Neural cell (in vitro differentiated cells): ENCODE results near the gene NPDC1. TPM values are rescaled to one million over a fixed set of nuclear protein-coding genes. Genes with fewer than 3 reads are reported as not detected.
A peak's percentile ranks its signal among the peaks of the same experiment; 100 is the strongest.

Experiments used
- H2AFZ ChIP-seq: fragments of 200-600, 300-800 bp; sonication (generic), shearing (Covaris generic); 2 replicates; pipeline ENCODE4 v1.6.0; 2014; ENCODE audit warnings: low read depth, mild to moderate bottlenecking, antibody characterized with exemption, low read length, moderate library complexity
- H3F3A ChIP-seq: fragments of 200-600 bp; shearing (Covaris generic); 2 replicates; pipeline ENCODE4 v1.6.1; 2016; ENCODE audit warnings: mild to moderate bottlenecking, moderate library complexity, mixed read lengths, antibody characterized with exemption, low read length; ENCODE audit not compliant: insufficient read depth, poor library complexity, severe bottlenecking
- H3K27ac ChIP-seq: fragments of 200-600, 300-800 bp; sonication (generic), shearing (Covaris generic); 2 replicates; pipeline ENCODE4 v1.5.1; 2014; ENCODE audit warnings: mild to moderate bottlenecking, low read length, moderate library complexity
- H3K27me3 ChIP-seq: fragments of 300-800, 200-600 bp; sonication (generic), shearing (Covaris generic); 2 replicates; pipeline ENCODE4 v1.6.0; 2014; ENCODE audit warnings: mild to moderate bottlenecking, low read depth, low read length, moderate library complexity; ENCODE audit not compliant: insufficient read depth
- H3K36me3 ChIP-seq: fragments of 300-800, 200-600 bp; sonication (generic), shearing (Covaris generic); 2 replicates; pipeline ENCODE4 v1.5.1; 2014; ENCODE audit warnings: mild to moderate bottlenecking, antibody characterized with exemption, low read length, moderate library complexity; ENCODE audit not compliant: insufficient read depth
- H3K4me2 ChIP-seq: fragments of 300-800, 200-600 bp; sonication (generic), shearing (Covaris generic); 2 replicates; pipeline ENCODE4 v1.6.0; 2014; ENCODE audit warnings: mild to moderate bottlenecking, low read length
- H3K4me3 ChIP-seq: fragments of 300-800, 200-600 bp; sonication (generic), shearing (Covaris generic); 2 replicates; pipeline ENCODE4 v1.5.1; 2014; ENCODE audit warnings: mild to moderate bottlenecking, low read length, moderate library complexity
- H3K79me2 ChIP-seq: fragments of 200-600 bp; shearing (Covaris generic); replicated peaks from 2 replicates; pipeline ENCODE4 v1.6.0; 2014; ENCODE audit warnings: mild to moderate bottlenecking, low read length, moderate library complexity; ENCODE audit not compliant: insufficient read depth
- H3K9ac ChIP-seq: fragments of 300-800, 200-600 bp; sonication (generic), shearing (Covaris generic); 2 replicates; pipeline ENCODE4 v1.6.1; 2016; ENCODE audit warnings: mild to moderate bottlenecking, low read length, mixed read lengths
- H3K9me2 ChIP-seq: fragments of 200-600 bp; shearing (Covaris generic); 2 replicates; pipeline ENCODE4 v1.6.1; 2016; ENCODE audit warnings: mild to moderate bottlenecking, low read length, mixed read lengths; ENCODE audit not compliant: insufficient read depth
- H3K9me3 ChIP-seq: fragments of 200-600, 300-800 bp; sonication (generic), shearing (Covaris generic); 2 replicates; pipeline ENCODE4 v1.6.1; 2016; ENCODE audit warnings: mild to moderate bottlenecking, mixed run types, low read length, moderate library complexity, mixed read lengths
- H4K20me1 ChIP-seq: fragments of 200-600 bp; shearing (Covaris generic); 2 replicates; pipeline ENCODE4 v1.6.1; 2016; ENCODE audit warnings: mild to moderate bottlenecking, mixed run types; ENCODE audit not compliant: insufficient read depth
- CTCF ChIP-seq: fragments of 450-650 bp; IDR thresholded peaks from 2 replicates; pipeline ENCODE4 v1.5.1; 2014; ENCODE audit warnings: antibody characterized with exemption, mild to moderate bottlenecking, moderate library complexity; ENCODE audit not compliant: poor library complexity, severe bottlenecking
- EP300 ChIP-seq: fragments of 450-650 bp; conservative IDR thresholded peaks from 2 replicates; pipeline ENCODE4 v1.6.1; 2014; ENCODE audit warnings: antibody characterized with exemption, mild to moderate bottlenecking, moderate library complexity; ENCODE audit not compliant: poor library complexity, severe bottlenecking
- EZH2 ChIP-seq: fragments of 200-600, 300-800 bp; shearing (Covaris generic), sonication (generic); IDR thresholded peaks from 2 replicates; pipeline ENCODE4 v1.6.1; 2014; ENCODE audit warnings: antibody characterized with exemption, low read length, borderline replicate concordance, mild to moderate bottlenecking; ENCODE audit not compliant: insufficient read depth, poor library complexity, severe bottlenecking
- MXI1 ChIP-seq: fragments of 450-650 bp; conservative IDR thresholded peaks from 2 replicates; pipeline ENCODE4 v1.6.1; 2014; ENCODE audit warnings: antibody characterized with exemption, mild to moderate bottlenecking; ENCODE audit not compliant: poor library complexity, severe bottlenecking
- POLR2AphosphoS5 ChIP-seq: IDR thresholded peaks from 2 replicates; pipeline ENCODE4 v1.6.1; 2012
- RAD21 ChIP-seq: fragments of 450-650 bp; conservative IDR thresholded peaks from 2 replicates; pipeline ENCODE4 v1.6.1; 2014; ENCODE audit warnings: antibody characterized with exemption, mild to moderate bottlenecking, moderate library complexity
- REST ChIP-seq: IDR thresholded peaks from 2 replicates; pipeline ENCODE4 v1.6.1; 2012; ENCODE audit warnings: borderline replicate concordance
- SMC3 ChIP-seq: fragments of 450-650 bp; conservative IDR thresholded peaks from 2 replicates; pipeline ENCODE4 v1.6.1; 2014; ENCODE audit warnings: antibody characterized with exemption, mild to moderate bottlenecking, moderate library complexity; ENCODE audit not compliant: poor library complexity
- TAF1 ChIP-seq: IDR thresholded peaks from 2 replicates; pipeline ENCODE4 v1.6.1; 2012; ENCODE audit warnings: low read depth
- polyA plus RNA-seq: library from polyadenylated mRNA; depleted of rRNA; stranded (reverse); fragments of >200 nt; gene quantifications from 2 replicates; pipeline ENCODE4 v1.2.3, GENCODE V29; 2014

NPDC1 gene
- polyA plus RNA-seq, 1 donor from 2014 or later, result 161 TPM

- Histone ChIP-seq H3K4me3 (no peak overlapping the region), H4K20me1 (no peaks in the 10 kb centered on the region), H2AFZ (no peak overlapping the region), H3K36me3 (no peaks in the 10 kb centered on the region), H3K27ac (no peak overlapping the region), H3K27me3 (peaks cover 66% of the 10 kb centered on the region), H3K9me2 (no peaks in the 10 kb centered on the region), H3F3A (no peaks in the 10 kb centered on the region), H3K4me2 (no peak overlapping the region), H3K9ac (no peak overlapping the region), H3K9me3 (no peaks in the 10 kb centered on the region), H3K79me2 (no peaks in the 10 kb centered on the region)
- TF ChIP-seq POLR2AphosphoS5 (no peak), EZH2 (peak; percentile 63)
These were observed 32.9 kb upstream of the NPDC1 start for GRCh38 chr9:137078701-137079400.

GRCh38 chr9:137077758-137078693 is 32.0 kb upstream of the NPDC1 start:
- peaks cover 66% of the 10 kb centered on the region for H3K27me3 ChIP-seq
- no peaks in the 10 kb centered on the region for H3K9me2 ChIP-seq
- no peaks in the 10 kb centered on the region for H3K79me2 ChIP-seq
- no peak overlapping the region for H3K9ac ChIP-seq
- H4K20me1 ChIP-seq, result no peaks in the 10 kb centered on the region
- no peak overlapping the region for H3K27ac ChIP-seq
- no peaks in the 10 kb centered on the region for H3F3A ChIP-seq
- peak overlapping the region; percentile 55 for H3K4me3 ChIP-seq
- TF ChIP-seq CTCF (no peak), EZH2 (peak; percentile 63), TAF1 (no peak)
- no peaks in the 10 kb centered on the region for H3K36me3 ChIP-seq
- no peaks in the 10 kb centered on the region for H3K9me3 ChIP-seq
- H2AFZ ChIP-seq, result no peak overlapping the region
- H3K4me2 ChIP-seq, result no peak overlapping the region

- H3K36me3 ChIP-seq, result no peaks in the 10 kb centered on the region
- H4K20me1 ChIP-seq, result no peaks in the 10 kb centered on the region
- H3K79me2 ChIP-seq, result no peaks in the 10 kb centered on the region
- TF ChIP-seq EZH2 (no peak), TAF1 (no peak), POLR2AphosphoS5 (no peak), REST (no peak), RAD21 (no peak), MXI1 (no peak), CTCF (no peak), SMC3 (no peak), EP300 (no peak)
- no peaks in the 10 kb centered on the region for H3F3A ChIP-seq
- no peak within 1 kb of the TSS for H2AFZ ChIP-seq
- H3K27me3 ChIP-seq, result peaks cover 66% of the 10 kb centered on the region
- no peak within 1 kb of the TSS for H3K27ac ChIP-seq
- peak within 1 kb of the TSS; percentile 55 for H3K4me3 ChIP-seq
- no peak within 1 kb of the TSS for H3K9ac ChIP-seq
- H3K9me3 ChIP-seq, result no peaks in the 10 kb centered on the region
- H3K4me2 ChIP-seq, result no peak within 1 kb of the TSS
- H3K9me2 ChIP-seq, result no peaks in the 10 kb centered on the region
These were observed 31.2 kb upstream of the NPDC1 start, which contains the start of gene UAP1L1 for GRCh38 chr9:137077010-137077747. UAP1L1 (plus strand) TSS chr9:137077517; CDS start chr9:137077533, 16 bp downstream.
